Brain microvascular endothelial cell (primary cell): Measurements from ENCODE around the gene AQP10.
"Not testable (repeated sequence)": the region's sequence is repeated elsewhere in the genome, so short reads cannot be mapped to it uniquely, and the experiment has no call there.

Experiments
- DNase-seq: peaks from one replicate; pipeline ENCODE4 v3.0.0-alpha.2; 2020
- H3K27ac ChIP-seq: fragments of 250-450 bp; sonication (Bioruptor Pico); 2 replicates; pipeline ENCODE4 v1.5.1; 2020; ENCODE audit warnings: mild to moderate bottlenecking, moderate library complexity
- H3K27me3 ChIP-seq: fragments of 250-450 bp; sonication (Bioruptor Pico); replicated peaks from 2 replicates; pipeline ENCODE4 v1.5.1; 2020; ENCODE audit warnings: mild to moderate bottlenecking
- H3K36me3 ChIP-seq: fragments of 250-450 bp; sonication (Bioruptor Pico); replicated peaks from 2 replicates; pipeline ENCODE4 v1.5.1; 2020; ENCODE audit warnings: mild to moderate bottlenecking
- H3K4me3 ChIP-seq: 2 replicates; pipeline ENCODE4 v1.5.1; 2011; ENCODE audit warnings: low read depth, mild to moderate bottlenecking, control low read depth, low read length, moderate library complexity
- in situ Hi-C: cut with HindIII; loops from 2 replicates; pipeline ENCODE4 v1.10.0; 2017; ENCODE audit warnings: low sequenced_read_pairs, low pct_ligation_motif_present
- TF ChIP-seq, protein P1 (sequence below): IDR thresholded peaks from 2 replicates; pipeline ENCODE4 v1.5.1; 2011; ENCODE audit warnings: low read depth, mild to moderate bottlenecking, moderate library complexity, low read length, control low read depth, inconsistent platforms; ENCODE audit errors: missing control alignments

Gene AQP10

GRCh38 chr1:154353966-154354365 lies 33.1 kb downstream of the AQP10 start:
- Histone ChIP-seq H3K27me3 (no peaks in the 10 kb centered on the region), H3K27ac (no peak overlapping the region), H3K36me3 (peaks cover 10% of the 10 kb centered on the region), H3K4me3 (no peak overlapping the region)
- TF ChIP-seq, protein P1, sequence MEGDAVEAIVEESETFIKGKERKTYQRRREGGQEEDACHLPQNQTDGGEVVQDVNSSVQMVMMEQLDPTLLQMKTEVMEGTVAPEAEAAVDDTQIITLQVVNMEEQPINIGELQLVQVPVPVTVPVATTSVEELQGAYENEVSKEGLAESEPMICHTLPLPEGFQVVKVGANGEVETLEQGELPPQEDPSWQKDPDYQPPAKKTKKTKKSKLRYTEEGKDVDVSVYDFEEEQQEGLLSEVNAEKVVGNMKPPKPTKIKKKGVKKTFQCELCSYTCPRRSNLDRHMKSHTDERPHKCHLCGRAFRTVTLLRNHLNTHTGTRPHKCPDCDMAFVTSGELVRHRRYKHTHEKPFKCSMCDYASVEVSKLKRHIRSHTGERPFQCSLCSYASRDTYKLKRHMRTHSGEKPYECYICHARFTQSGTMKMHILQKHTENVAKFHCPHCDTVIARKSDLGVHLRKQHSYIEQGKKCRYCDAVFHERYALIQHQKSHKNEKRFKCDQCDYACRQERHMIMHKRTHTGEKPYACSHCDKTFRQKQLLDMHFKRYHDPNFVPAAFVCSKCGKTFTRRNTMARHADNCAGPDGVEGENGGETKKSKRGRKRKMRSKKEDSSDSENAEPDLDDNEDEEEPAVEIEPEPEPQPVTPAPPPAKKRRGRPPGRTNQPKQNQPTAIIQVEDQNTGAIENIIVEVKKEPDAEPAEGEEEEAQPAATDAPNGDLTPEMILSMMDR = no peak
- in situ Hi-C loops = no loop called here
- no peak for DNase-seq

DNA sequence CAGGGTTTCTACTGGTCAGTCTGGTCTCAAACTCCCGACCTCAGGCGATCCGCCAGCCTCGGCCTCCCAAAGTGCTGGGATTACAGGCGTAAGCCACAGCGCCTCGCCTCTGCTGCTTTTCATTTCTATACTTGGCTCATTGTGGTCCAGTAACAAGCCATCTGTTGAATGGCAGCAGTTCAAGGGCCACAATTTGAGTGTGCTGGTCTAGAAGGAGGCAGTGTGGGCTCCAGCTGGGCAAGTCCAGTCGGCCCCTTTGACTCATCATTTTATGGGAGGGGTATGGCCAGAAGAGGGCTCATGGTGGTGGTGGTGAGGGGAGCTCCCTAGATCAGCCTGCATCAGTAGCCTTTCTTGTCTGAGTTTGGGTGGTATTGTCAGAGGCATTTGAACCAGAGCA lies 37.6 kb downstream of the AQP10 start:
- no peak for DNase-seq
- Histone ChIP-seq H3K4me3 (no peak overlapping the region), H3K36me3 (no peaks in the 10 kb centered on the region), H3K27ac (no peak overlapping the region), H3K27me3 (no peaks in the 10 kb centered on the region)
- in situ Hi-C loops = no loop called here
- TF ChIP-seq, protein P1 = no peak

GRCh38 chr1:154360288-154360687 lies 39.4 kb downstream of the AQP10 start:
- DNase-seq = no peak
- TF ChIP-seq, protein P1 = no peak
- in situ Hi-C loops = no loop called here
- no peak overlapping the region for H3K4me3 ChIP-seq
- H3K27ac ChIP-seq = no peak overlapping the region
- no peaks in the 10 kb centered on the region for H3K36me3 ChIP-seq
- H3K27me3 ChIP-seq = no peaks in the 10 kb centered on the region

GRCh38 chr1:154360881-154361280 lies 40.0 kb downstream of the AQP10 start:
- H3K27ac ChIP-seq, DNase-seq, in situ Hi-C loops, H3K4me3 ChIP-seq, H3K27me3 ChIP-seq, H3K36me3 ChIP-seq: not testable (repeated sequence)

GRCh38 chr1:154361357-154361756 lies 40.5 kb downstream of the AQP10 start:
- no peak for DNase-seq
- no peak overlapping the region for H3K27ac ChIP-seq
- no peak overlapping the region for H3K4me3 ChIP-seq
- in situ Hi-C loops = no loop called here
- TF ChIP-seq, protein P1 = no peak
- H3K36me3 ChIP-seq = no peaks in the 10 kb centered on the region
- no peaks in the 10 kb centered on the region for H3K27me3 ChIP-seq

DNA sequence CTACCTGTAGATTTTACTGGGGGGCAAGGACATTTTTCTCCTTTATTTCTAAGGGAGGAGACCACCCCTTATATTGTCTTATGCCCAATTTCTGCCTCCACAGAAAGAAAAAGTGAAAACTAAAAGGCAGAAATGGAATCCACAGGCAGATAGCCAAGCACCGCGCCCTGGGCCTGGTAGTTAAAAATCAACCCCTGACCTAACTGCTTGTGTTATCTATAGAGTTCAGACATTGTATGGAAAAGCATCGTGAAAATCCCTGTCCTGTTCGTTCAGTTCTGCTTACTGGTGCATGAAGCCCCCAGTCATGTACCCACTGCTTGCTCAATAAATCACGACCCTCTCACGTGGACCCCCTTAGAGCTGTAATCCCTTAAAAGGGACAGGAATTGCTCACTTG lies 50.5 kb downstream of the AQP10 start:
- TF ChIP-seq, protein P1 = no peak
- in situ Hi-C loops = no loop called here
- no peak for DNase-seq
- Histone ChIP-seq H3K36me3 (no peaks in the 10 kb centered on the region), H3K4me3 (no peak overlapping the region), H3K27me3 (no peaks in the 10 kb centered on the region), H3K27ac (no peak overlapping the region)

DNA sequence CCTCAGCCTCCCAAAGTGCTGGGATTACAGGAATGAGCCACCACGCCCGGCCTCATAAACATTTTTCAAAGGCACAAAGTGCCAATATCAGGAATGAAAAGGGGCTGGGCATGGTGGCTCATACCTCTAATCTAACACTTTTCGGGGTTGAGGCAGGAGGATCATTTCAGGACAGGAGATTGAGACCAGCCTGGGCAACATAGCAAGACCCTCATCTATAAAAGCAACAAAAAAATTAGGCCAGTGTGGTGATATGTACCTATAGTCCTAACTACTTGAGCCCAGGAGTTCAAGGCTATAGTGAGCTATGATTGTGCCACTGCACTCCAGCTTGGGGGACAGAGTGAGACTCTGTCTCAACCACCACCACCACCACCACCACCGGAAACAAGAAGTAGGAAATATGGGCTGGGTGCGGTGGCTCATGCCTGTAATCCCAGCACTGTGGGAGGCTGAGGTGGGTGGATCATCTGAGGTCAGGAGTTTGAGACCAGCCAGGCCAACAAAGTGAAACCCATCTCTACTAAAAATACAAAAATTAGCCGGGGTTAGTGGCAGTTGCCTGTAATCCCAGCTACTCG lies 53.0 kb downstream of the AQP10 start:
- H3K36me3 ChIP-seq, in situ Hi-C loops: not testable (repeated sequence)

More for the DNA sequence above, 53.0 kb downstream of the AQP10 start:
- H3K27ac ChIP-seq, DNase-seq, H3K27me3 ChIP-seq, H3K4me3 ChIP-seq: not testable (repeated sequence)
